BJ (cell line): ENCODE results near the gene PRR23E. TPM values are rescaled to one million over a fixed set of nuclear protein-coding genes. Genes with fewer than 3 reads are reported as not detected.

Experiments used
- CTCF ChIA-PET: fragments of 350-600 bp; formaldehyde crosslinking; extraction: SDS; loops from one replicate; lab custom pipeline; 2021; ENCODE audit warnings: antibody characterized with exemption, inconsistent platforms; lab: Yijun Ruan, JAX
- POLR2A ChIA-PET: fragments of 300-600 bp; sonication (Branson Sonifier 250); formaldehyde crosslinking; extraction: SDS; loops from one replicate; lab custom pipeline; 2021; ENCODE audit warnings: antibody characterized with exemption; lab: Charles Lee
- DNase-seq: peaks from one replicate; pipeline ENCODE4 v3.0.0-alpha.2; 2011; ENCODE audit warnings: low read depth
- H3K27me3 ChIP-seq: 2 replicates; pipeline ENCODE4 v1.6.0; 2011; ENCODE audit warnings: low read length; ENCODE audit not compliant: control insufficient read depth, insufficient read depth
- H3K36me3 ChIP-seq: 2 replicates; pipeline ENCODE4 v1.5.1; 2011; ENCODE audit warnings: low read length; ENCODE audit not compliant: control insufficient read depth, insufficient read depth
- H3K4me3 ChIP-seq: 2 replicates; pipeline ENCODE4 v1.5.1; 2011; ENCODE audit warnings: low read depth, mild to moderate bottlenecking, control low read depth, low read length
- polyA plus RNA-seq: library from polyadenylated mRNA; depleted of rRNA; stranded (reverse); fragments of >200 nt; gene quantifications from 2 replicates; pipeline ENCODE4 v1.2.3, GENCODE V29; 2011
- TF ChIP-seq, protein P1 (sequence below): IDR thresholded peaks from 2 replicates; pipeline ENCODE4 v1.5.1; 2011; ENCODE audit warnings: low read depth, mild to moderate bottlenecking, control low read depth, inconsistent platforms, low read length, moderate library complexity; ENCODE audit not compliant: insufficient read depth

The PRR23E gene
- polyA plus RNA-seq, 1 experiment: not detected

DNA sequence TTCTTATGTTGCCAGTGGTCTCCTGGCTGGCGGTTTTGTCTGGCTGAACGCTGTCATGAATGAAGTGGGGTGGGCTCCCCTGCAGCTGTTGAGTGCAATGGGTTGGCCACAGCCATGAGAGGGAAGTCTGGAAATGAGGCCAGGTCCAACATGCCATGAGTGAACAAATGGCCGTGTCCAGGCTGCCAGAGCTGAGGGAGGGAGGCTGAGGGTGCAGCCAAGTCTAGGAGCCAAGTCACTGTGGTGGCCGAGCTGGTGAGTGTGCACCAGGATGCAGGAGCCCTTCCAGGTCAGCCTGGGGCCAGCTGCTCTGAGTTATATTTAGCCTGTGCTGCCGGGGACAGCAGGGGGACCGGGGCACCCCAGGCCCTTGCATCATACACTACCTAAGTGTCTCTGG, 24.7 kb upstream of the PRR23E start:
- Histone ChIP-seq H3K4me3 (no peak overlapping the region), H3K27me3 (peaks cover 8% of the 10 kb centered on the region), H3K36me3 (no peaks in the 10 kb centered on the region)
- POLR2A ChIA-PET: no interaction called here
- TF ChIP-seq, protein P1, sequence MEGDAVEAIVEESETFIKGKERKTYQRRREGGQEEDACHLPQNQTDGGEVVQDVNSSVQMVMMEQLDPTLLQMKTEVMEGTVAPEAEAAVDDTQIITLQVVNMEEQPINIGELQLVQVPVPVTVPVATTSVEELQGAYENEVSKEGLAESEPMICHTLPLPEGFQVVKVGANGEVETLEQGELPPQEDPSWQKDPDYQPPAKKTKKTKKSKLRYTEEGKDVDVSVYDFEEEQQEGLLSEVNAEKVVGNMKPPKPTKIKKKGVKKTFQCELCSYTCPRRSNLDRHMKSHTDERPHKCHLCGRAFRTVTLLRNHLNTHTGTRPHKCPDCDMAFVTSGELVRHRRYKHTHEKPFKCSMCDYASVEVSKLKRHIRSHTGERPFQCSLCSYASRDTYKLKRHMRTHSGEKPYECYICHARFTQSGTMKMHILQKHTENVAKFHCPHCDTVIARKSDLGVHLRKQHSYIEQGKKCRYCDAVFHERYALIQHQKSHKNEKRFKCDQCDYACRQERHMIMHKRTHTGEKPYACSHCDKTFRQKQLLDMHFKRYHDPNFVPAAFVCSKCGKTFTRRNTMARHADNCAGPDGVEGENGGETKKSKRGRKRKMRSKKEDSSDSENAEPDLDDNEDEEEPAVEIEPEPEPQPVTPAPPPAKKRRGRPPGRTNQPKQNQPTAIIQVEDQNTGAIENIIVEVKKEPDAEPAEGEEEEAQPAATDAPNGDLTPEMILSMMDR: no peak
- CTCF ChIA-PET: no interaction called here
- no peak for DNase-seq

DNA sequence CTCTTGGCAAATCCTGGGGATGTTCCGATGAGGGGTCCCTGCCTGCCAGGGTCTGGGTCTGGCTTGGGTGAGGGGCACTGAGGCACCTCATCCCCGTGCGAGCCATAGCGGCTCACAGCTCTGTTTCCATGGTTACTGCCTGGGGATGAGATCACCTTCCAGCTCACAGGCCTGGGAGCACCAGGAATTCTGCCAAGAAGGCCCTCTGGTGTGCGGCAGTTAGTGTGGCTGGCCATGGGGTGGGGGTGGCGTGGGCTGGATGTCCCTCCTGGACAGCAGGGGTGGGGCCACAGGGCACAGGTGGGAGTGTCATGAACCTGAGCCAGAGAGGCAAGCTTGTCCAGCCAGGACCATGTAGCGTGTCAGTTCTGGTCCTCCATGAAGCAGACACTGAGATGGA, 22.1 kb upstream of the PRR23E start:
- POLR2A ChIA-PET: interaction anchor here (0.6 kb wide), 1 partner anchor 211 kb away, joined by 3 read pairs; no protein-coding TSS in a partner anchor
- Histone ChIP-seq H3K27me3 (peaks cover 16% of the 10 kb centered on the region), H3K4me3 (no peak overlapping the region), H3K36me3 (no peaks in the 10 kb centered on the region)
- TF ChIP-seq, protein P1: peak; percentile 15; the same call in 1 of the 2 replicates
- CTCF ChIA-PET: no interaction called here
- peak; percentile 14 for DNase-seq

DNA sequence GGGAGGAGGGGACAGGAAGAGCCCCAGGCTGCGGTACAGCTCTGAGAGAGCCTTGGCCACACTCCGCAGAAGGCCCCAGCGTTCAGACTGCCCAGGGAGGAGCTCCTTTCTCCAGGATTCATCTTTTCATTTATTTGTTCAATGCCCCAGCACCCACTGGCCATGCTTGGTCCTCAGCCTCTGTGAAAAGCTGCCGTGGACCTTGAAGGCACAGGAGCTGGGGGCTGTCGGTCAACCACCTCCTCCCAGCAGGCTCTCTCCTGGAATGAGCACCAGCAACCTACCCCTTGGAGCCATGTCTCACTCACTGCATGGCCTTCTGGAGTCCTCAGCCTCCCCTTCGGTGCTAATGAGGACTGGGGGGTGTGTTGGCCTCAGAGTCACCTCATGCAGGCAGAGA, 21.6 kb upstream of the PRR23E start:
- TF ChIP-seq, protein P1: no peak
- ChIA-PET POLR2A (interaction anchor here (0.6 kb wide), 1 partner anchor 211 kb away, joined by 3 read pairs; no protein-coding TSS in a partner anchor), CTCF (no interaction called here)
- no peaks in the 10 kb centered on the region for H3K36me3 ChIP-seq
- DNase-seq: no peak
- H3K4me3 ChIP-seq: no peak overlapping the region
- H3K27me3 ChIP-seq: peaks cover 16% of the 10 kb centered on the region

DNA sequence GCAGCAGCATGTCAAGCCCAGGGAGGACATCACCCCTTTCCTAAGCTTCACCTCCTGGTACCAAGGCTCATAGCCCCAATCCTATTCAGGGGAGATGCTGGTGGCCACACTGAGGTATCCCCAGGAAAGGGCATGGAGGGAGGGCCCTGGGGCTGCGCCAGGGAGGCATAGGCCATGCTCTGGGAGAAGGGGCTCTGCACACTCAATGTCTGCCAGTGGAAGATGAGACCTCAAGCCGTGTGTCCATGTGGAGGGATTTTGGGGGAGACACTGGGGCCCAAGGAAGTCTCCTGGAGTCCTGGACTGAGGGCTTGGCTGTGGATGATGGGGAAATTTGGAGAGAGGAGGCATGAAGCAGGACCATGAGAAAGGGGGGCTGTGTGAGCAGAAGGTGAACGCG, 21.2 kb upstream of the PRR23E start:
- TF ChIP-seq, protein P1: no peak
- no peak for DNase-seq
- H3K4me3 ChIP-seq: no peak overlapping the region
- peaks cover 16% of the 10 kb centered on the region for H3K27me3 ChIP-seq
- ChIA-PET CTCF (no interaction called here), POLR2A (no interaction called here)
- no peaks in the 10 kb centered on the region for H3K36me3 ChIP-seq

DNA sequence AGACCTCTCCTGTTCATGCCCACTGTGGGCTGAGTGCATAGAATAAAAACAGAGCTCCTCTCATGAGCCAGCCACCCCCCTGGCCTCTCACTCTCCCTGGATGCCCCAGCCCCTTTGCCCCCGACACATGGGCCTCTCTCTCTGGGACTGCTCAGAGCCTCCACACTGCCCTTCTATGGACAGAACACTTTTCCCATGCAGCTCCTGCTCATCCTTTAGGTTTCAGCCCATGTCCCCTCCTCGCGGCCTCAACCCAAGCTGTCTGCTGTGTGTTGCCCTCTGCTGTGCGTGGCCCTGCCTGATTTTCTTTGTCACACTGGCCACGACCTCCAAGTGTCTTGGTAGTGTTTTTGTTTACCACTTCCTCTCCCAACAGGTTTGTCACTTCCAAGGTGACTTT, 20.7 kb upstream of the PRR23E start:
- H3K27me3 ChIP-seq: peaks cover 16% of the 10 kb centered on the region
- ChIA-PET POLR2A (no interaction called here), CTCF (no interaction called here)
- no peak overlapping the region for H3K4me3 ChIP-seq
- DNase-seq: no peak
- TF ChIP-seq, protein P1: no peak
- H3K36me3 ChIP-seq: no peaks in the 10 kb centered on the region
